GM12878 (cell line): ENCODE measurements around the gene PJA1. TPM values are rescaled to one million over a fixed set of nuclear protein-coding genes. Genes with fewer than 3 reads are reported as not detected.

Experiments
- ATAC-seq: fragments of 200-7000 bp; cut with Tn5 transposase; 3 replicates; pipeline ENCODE4 v1.9.1; 2020; ENCODE audit warnings: mild to moderate bottlenecking, moderate library complexity
- BruUV-seq: library from RNA; stranded (reverse); fragments of 400-500 nt; replicated peaks from 2 replicates; lab custom pipeline; 2021; lab: Mats Ljungman, UMichigan
- CTCF ChIA-PET: fragments of 300-600 bp; sonication (Branson Sonifier 250); formaldehyde crosslinking; extraction: SDS; loops from one replicate; lab custom pipeline; 2021; ENCODE audit warnings: inconsistent platforms; lab: Yijun Ruan, JAX
- POLR2A ChIA-PET: fragments of 350-600 bp; formaldehyde crosslinking; extraction: SDS; loops from one replicate; lab custom pipeline; 2021; ENCODE audit warnings: inconsistent platforms; lab: Charles Lee
- RAD21 ChIA-PET: fragments of 300-600 bp; sonication (Branson Sonifier 250); formaldehyde crosslinking; loops from one replicate; lab custom pipeline; 2023; ENCODE audit warnings: antibody characterized with exemption; ENCODE audit not compliant: unreplicated experiment; lab: Charles Lee
- SMC1A ChIA-PET: fragments of 300-600 bp; sonication (Branson Sonifier 250); formaldehyde crosslinking; loops from one replicate; lab custom pipeline; 2023; ENCODE audit not compliant: unreplicated experiment, uncharacterized antibody; lab: Charles Lee
- DNase-seq: peaks from one replicate; pipeline ENCODE4 v3.0.0-alpha.2; 2011; ENCODE audit warnings: low read depth, low spot score
- FAIRE-seq: peaks from 3 replicates; lab custom pipeline; 2011; peaks lifted over from hg19 to GRCh38; lab: Jason Lieb, UNC
- H2AFZ ChIP-seq: 2 replicates; pipeline ENCODE4 v1.6.0; 2011; ENCODE audit warnings: low read depth, low read length, control low read depth; ENCODE audit not compliant: control insufficient read depth
- H3K27ac ChIP-seq: 2 replicates; pipeline ENCODE4 v1.5.1; 2011; ENCODE audit warnings: control low read depth; ENCODE audit not compliant: control insufficient read depth, insufficient read depth
- H3K27me3 ChIP-seq, 2 experiments: replicated peaks in 1 of 2; 2 replicates each; pipeline versions ENCODE4 v1.6.0 to v1.6.1; 2011; ENCODE audit warnings: low read length in 1 of 2; ENCODE audit not compliant: control insufficient read depth in 2 of 2, insufficient read depth in 2 of 2
- H3K36me3 ChIP-seq, 2 experiments: 2 replicates each; pipeline ENCODE4 v1.5.1; 2011; ENCODE audit warnings: low read length in 1 of 2; ENCODE audit not compliant: control insufficient read depth in 2 of 2, insufficient read depth in 2 of 2
- H3K4me1 ChIP-seq: 2 replicates; pipeline ENCODE4 v1.6.1; 2011; ENCODE audit warnings: mild to moderate bottlenecking, low read length, moderate library complexity, mixed read lengths; ENCODE audit not compliant: control insufficient read depth, insufficient read depth
- H3K4me2 ChIP-seq: 2 replicates; pipeline ENCODE4 v1.6.0; 2011; ENCODE audit warnings: control low read depth; ENCODE audit not compliant: control insufficient read depth, insufficient read depth
- H3K4me3 ChIP-seq: fragments of 200-600 bp; sonication (generic); 2 replicates; pipeline ENCODE4 v1.5.1; 2016
- H3K79me2 ChIP-seq: 2 replicates; pipeline ENCODE4 v1.6.0; 2011; ENCODE audit warnings: low read length; ENCODE audit not compliant: control insufficient read depth, insufficient read depth
- H3K9ac ChIP-seq: 2 replicates; pipeline ENCODE4 v1.8.0; 2011; ENCODE audit warnings: low read length, control low read depth, mixed read lengths; ENCODE audit not compliant: control insufficient read depth, insufficient read depth
- H3K9me3 ChIP-seq: replicated peaks from 3 replicates; pipeline ENCODE4 v1.5.1; 2011; ENCODE audit warnings: mild to moderate bottlenecking, low read length; ENCODE audit not compliant: control insufficient read depth, insufficient read depth
- H4K20me1 ChIP-seq: 2 replicates; pipeline ENCODE4 v1.6.0; 2011; ENCODE audit not compliant: control insufficient read depth, insufficient read depth
- BCL11A ChIP-seq: IDR thresholded peaks from 2 replicates; pipeline ENCODE4 v1.6.1; 2011; ENCODE audit warnings: low read depth, low read length
- SMARCA5 ChIP-seq: fragments of 450-650 bp; IDR thresholded peaks from 2 replicates; pipeline ENCODE4 v1.6.1; 2017; ENCODE audit warnings: mild to moderate bottlenecking
- SP1 ChIP-seq: IDR thresholded peaks from one replicate; pipeline ENCODE4 v1.6.1; 2011; ENCODE audit warnings: low read depth, low read length
- SUZ12 ChIP-seq: fragments of 200-600 bp; sonication (generic); IDR thresholded peaks from one replicate; pipeline ENCODE4 v1.6.1; 2018; ENCODE audit warnings: antibody characterized with exemption, mild to moderate bottlenecking; ENCODE audit not compliant: unreplicated experiment
- YBX1 ChIP-seq: fragments of 450-650 bp; IDR thresholded peaks from 2 replicates; pipeline ENCODE4 v1.6.1; 2016; ENCODE audit warnings: antibody characterized with exemption
- ZNF24 ChIP-seq: fragments of 450-650 bp; IDR thresholded peaks from 2 replicates; pipeline ENCODE4 v1.6.1; 2017; ENCODE audit warnings: antibody characterized with exemption, mild to moderate bottlenecking
- ZNF622 ChIP-seq: fragments of 450-650 bp; IDR thresholded peaks from 2 replicates; pipeline ENCODE4 v1.6.1; 2017; ENCODE audit warnings: mild to moderate bottlenecking, inconsistent platforms
- WGBS: methylation state at CpG from one replicate; pipeline ENCODE4 v1.1.6; 2016; ENCODE audit warnings: low lambda C conversion rate; ENCODE audit not compliant: insufficient replicate concordance, insufficient coverage; ENCODE audit errors: missing lambda C conversion rate; 5-methylcytosine and 5-hydroxymethylcytosine counted together
- in situ Hi-C: fragments of 300-500 bp; cut with MboI; formaldehyde crosslinking; loops from 9 replicates; pipeline ENCODE4 v1.14.3; 2018; ENCODE audit warnings: mixed read lengths
- intact Hi-C: fragments of 100-400 bp; cut with micrococcal nuclease; formaldehyde crosslinking; loops from one replicate; pipeline ENCODE4 v1.14.2; 2022; ENCODE audit not compliant: unreplicated experiment
- polyA plus RNA-seq, 11 experiments: library from polyadenylated mRNA; depleted of rRNA in 4 of 11; unstranded in 6 of 11; stranded (reverse) in 5 of 11; fragments of >200 nt; fragmentation: Nextera tagmentation in 4 of 11; fragmentation: Illumina TruSeq in 1 of 11; extraction: Ambion mirVana in 4 of 11; extraction: Trizol in 1 of 11; gene quantifications; 1 replicate in 1 of 11; 2 replicates in 10 of 11; pipeline versions ENCODE4 v1.2.1 to v1.2.3, GENCODE V29; 2011 to 2016; ENCODE audit warnings: inconsistent platforms in 2 of 11, missing spikeins in 2 of 11, low read depth in 1 of 11
- total RNA-seq, 4 experiments: library from RNA; depleted of rRNA in 3 of 4; stranded (reverse); fragments of >200 nt in 3 of 4; fragmentation: Illumina TruSeq in 1 of 4; extraction: Trizol in 1 of 4; gene quantifications; 2 replicates each; pipeline versions ENCODE4 v1.2.1 to v1.2.3, GENCODE V29; 2013 to 2021
- TF ChIP-seq, protein P1 (sequence below): fragments of 450-650 bp; IDR thresholded peaks from 2 replicates; pipeline ENCODE4 v1.6.1; 2017; ENCODE audit warnings: mild to moderate bottlenecking, low read depth, inconsistent platforms; ENCODE audit not compliant: poor library complexity, severe bottlenecking
- TF ChIP-seq, protein P2 (sequence below): fragments of 450-650 bp; IDR thresholded peaks from 2 replicates; pipeline ENCODE4 v1.6.1; 2016; ENCODE audit warnings: mild to moderate bottlenecking
- TF ChIP-seq, protein P3 (sequence below): IDR thresholded peaks from 2 replicates; pipeline ENCODE4 v1.6.1; 2012; ENCODE audit warnings: low read depth, low read length, improper control_type of control experiment
- TF ChIP-seq, protein P4 (sequence below): fragments of 450-650 bp; conservative IDR thresholded peaks from 2 replicates; pipeline ENCODE4 v1.6.1; 2017; ENCODE audit warnings: mild to moderate bottlenecking, moderate library complexity
- TF ChIP-seq, protein P5 (sequence below): fragments of 150-350 bp; IDR thresholded peaks from 2 replicates; pipeline ENCODE4 v1.6.1; 2016; ENCODE audit warnings: low read depth, low read length

The PJA1 gene
- total and polyA plus RNA-seq, 10 of the 15 experiments (the other 5 are each of a cell fraction or from before 2014, with no cell fraction given) = 5.2 to 19.5 (median 10.8) TPM

DNA sequence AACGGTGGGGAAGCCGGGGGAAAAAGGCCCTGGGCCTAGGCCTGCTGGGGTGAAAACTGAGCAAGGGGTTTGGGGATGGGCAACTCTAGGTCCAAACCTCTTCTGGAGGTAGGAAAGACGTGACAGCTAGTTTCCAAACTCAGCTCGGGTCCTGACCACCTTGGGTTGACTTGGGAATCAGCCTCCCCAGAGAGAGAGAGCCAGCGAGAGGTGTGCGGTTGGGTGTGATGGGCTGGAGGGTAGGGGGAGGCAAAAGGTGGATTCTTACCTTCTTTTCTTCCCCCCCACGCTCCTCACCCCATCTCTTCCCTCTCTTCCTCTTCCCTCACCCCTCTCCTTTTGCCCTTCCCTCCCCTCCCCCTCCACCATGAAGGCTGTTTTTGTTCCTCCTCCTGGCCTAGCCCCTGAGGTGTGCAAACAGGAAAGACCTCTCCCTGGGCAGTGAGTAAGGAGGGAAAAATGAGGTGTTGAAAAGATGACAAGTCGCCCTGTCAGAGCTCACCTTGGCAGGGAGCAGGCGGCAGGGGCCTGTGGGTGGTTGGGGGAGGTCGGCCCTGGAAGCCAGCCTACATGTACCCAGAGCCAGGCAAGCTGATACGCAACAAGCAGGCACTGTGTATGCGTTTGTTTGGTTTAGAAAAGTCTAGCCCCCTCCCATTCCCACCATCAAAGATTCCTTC is 14.8 kb downstream of the PJA1 start:
- Histone ChIP-seq H4K20me1 (no peaks in the 10 kb centered on the region), H3K4me2 (no peak overlapping the region), H3K27ac (no peak overlapping the region), H3K9me3 (no peaks in the 10 kb centered on the region), H3K9ac (no peak overlapping the region), H3K36me3 (no peaks in the 10 kb centered on the region), H2AFZ (no peak overlapping the region), H3K4me3 (no peak overlapping the region), H3K79me2 (no peaks in the 10 kb centered on the region), H3K27me3 (no peaks in the 10 kb centered on the region; a peak in 1 of 4 replicates), H3K4me1 (no peaks in the 10 kb centered on the region)
- no TSS peak for BruUV-seq
- ChIA-PET CTCF (no interaction called here), SMC1A (no interaction called here), POLR2A (no interaction called here), RAD21 (no interaction called here)
- intact Hi-C loops (loop anchor here (10.0 kb wide), 3 partner anchors 134 to 326 kb away; partner anchors contain the start of gene EFNB1), in situ Hi-C loops (no loop called here)
- no peak for DNase-seq
- FAIRE-seq = no peak
- WGBS = 23% methylated on average over 9 of the region's 12 CpGs
- ATAC-seq = no peak
- TF ChIP-seq, protein P1, sequence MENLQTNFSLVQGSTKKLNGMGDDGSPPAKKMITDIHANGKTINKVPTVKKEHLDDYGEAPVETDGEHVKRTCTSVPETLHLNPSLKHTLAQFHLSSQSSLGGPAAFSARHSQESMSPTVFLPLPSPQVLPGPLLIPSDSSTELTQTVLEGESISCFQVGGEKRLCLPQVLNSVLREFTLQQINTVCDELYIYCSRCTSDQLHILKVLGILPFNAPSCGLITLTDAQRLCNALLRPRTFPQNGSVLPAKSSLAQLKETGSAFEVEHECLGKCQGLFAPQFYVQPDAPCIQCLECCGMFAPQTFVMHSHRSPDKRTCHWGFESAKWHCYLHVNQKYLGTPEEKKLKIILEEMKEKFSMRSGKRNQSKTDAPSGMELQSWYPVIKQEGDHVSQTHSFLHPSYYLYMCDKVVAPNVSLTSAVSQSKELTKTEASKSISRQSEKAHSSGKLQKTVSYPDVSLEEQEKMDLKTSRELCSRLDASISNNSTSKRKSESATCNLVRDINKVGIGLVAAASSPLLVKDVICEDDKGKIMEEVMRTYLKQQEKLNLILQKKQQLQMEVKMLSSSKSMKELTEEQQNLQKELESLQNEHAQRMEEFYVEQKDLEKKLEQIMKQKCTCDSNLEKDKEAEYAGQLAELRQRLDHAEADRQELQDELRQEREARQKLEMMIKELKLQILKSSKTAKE = no peak
- no peak for TF ChIP-seq SUZ12
- no peak for TF ChIP-seq YBX1
- TF ChIP-seq, protein P2, sequence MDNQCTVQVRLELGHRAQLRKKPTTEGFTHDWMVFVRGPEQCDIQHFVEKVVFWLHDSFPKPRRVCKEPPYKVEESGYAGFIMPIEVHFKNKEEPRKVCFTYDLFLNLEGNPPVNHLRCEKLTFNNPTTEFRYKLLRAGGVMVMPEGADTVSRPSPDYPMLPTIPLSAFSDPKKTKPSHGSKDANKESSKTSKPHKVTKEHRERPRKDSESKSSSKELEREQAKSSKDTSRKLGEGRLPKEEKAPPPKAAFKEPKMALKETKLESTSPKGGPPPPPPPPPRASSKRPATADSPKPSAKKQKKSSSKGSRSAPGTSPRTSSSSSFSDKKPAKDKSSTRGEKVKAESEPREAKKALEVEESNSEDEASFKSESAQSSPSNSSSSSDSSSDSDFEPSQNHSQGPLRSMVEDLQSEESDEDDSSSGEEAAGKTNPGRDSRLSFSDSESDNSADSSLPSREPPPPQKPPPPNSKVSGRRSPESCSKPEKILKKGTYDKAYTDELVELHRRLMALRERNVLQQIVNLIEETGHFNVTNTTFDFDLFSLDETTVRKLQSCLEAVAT = no peak
- TF ChIP-seq ZNF24 = no peak
- TF ChIP-seq SMARCA5 = no peak
- TF ChIP-seq, protein P3, sequence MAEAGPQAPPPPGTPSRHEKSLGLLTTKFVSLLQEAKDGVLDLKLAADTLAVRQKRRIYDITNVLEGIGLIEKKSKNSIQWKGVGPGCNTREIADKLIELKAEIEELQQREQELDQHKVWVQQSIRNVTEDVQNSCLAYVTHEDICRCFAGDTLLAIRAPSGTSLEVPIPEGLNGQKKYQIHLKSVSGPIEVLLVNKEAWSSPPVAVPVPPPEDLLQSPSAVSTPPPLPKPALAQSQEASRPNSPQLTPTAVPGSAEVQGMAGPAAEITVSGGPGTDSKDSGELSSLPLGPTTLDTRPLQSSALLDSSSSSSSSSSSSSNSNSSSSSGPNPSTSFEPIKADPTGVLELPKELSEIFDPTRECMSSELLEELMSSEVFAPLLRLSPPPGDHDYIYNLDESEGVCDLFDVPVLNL = no peak
- TF ChIP-seq, protein P4, sequence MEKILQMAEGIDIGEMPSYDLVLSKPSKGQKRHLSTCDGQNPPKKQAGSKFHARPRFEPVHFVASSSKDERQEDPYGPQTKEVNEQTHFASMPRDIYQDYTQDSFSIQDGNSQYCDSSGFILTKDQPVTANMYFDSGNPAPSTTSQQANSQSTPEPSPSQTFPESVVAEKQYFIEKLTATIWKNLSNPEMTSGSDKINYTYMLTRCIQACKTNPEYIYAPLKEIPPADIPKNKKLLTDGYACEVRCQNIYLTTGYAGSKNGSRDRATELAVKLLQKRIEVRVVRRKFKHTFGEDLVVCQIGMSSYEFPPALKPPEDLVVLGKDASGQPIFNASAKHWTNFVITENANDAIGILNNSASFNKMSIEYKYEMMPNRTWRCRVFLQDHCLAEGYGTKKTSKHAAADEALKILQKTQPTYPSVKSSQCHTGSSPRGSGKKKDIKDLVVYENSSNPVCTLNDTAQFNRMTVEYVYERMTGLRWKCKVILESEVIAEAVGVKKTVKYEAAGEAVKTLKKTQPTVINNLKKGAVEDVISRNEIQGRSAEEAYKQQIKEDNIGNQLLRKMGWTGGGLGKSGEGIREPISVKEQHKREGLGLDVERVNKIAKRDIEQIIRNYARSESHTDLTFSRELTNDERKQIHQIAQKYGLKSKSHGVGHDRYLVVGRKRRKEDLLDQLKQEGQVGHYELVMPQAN = no peak
- no peak for TF ChIP-seq BCL11A
- TF ChIP-seq, protein P5, sequence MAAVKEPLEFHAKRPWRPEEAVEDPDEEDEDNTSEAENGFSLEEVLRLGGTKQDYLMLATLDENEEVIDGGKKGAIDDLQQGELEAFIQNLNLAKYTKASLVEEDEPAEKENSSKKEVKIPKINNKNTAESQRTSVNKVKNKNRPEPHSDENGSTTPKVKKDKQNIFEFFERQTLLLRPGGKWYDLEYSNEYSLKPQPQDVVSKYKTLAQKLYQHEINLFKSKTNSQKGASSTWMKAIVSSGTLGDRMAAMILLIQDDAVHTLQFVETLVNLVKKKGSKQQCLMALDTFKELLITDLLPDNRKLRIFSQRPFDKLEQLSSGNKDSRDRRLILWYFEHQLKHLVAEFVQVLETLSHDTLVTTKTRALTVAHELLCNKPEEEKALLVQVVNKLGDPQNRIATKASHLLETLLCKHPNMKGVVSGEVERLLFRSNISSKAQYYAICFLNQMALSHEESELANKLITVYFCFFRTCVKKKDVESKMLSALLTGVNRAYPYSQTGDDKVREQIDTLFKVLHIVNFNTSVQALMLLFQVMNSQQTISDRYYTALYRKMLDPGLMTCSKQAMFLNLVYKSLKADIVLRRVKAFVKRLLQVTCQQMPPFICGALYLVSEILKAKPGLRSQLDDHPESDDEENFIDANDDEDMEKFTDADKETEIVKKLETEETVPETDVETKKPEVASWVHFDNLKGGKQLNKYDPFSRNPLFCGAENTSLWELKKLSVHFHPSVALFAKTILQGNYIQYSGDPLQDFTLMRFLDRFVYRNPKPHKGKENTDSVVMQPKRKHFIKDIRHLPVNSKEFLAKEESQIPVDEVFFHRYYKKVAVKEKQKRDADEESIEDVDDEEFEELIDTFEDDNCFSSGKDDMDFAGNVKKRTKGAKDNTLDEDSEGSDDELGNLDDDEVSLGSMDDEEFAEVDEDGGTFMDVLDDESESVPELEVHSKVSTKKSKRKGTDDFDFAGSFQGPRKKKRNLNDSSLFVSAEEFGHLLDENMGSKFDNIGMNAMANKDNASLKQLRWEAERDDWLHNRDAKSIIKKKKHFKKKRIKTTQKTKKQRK = no peak
- no peak for TF ChIP-seq SP1
- TF ChIP-seq ZNF622 = no peak
